Fibroblast of mammary gland (primary cell): ENCODE data around the gene PAX4.
"Not testable (repeated sequence)": the region's sequence is repeated elsewhere in the genome, so short reads cannot be mapped to it uniquely, and the experiment has no call there.

ENCODE experiments used
- DNase-seq: peaks from one replicate; pipeline ENCODE4 v3.0.0-alpha.2; 2010; ENCODE audit warnings: low read depth
- H3K4me3 ChIP-seq: 2 replicates; pipeline ENCODE4 v1.5.1; 2011; ENCODE audit warnings: low read depth, mild to moderate bottlenecking, low read length, moderate library complexity; ENCODE audit not compliant: control insufficient read depth
- TF ChIP-seq, protein P1 (sequence below): conservative IDR thresholded peaks from 2 replicates; pipeline ENCODE4 v1.5.1; 2011; ENCODE audit warnings: low read depth, low read length, inconsistent platforms; ENCODE audit not compliant: control insufficient read depth, insufficient read depth

PAX4 gene

GRCh38 chr7:127582361-127582760, 35.6 kb downstream of the PAX4 start:
- no peak overlapping the region for H3K4me3 ChIP-seq
- TF ChIP-seq, protein P1, sequence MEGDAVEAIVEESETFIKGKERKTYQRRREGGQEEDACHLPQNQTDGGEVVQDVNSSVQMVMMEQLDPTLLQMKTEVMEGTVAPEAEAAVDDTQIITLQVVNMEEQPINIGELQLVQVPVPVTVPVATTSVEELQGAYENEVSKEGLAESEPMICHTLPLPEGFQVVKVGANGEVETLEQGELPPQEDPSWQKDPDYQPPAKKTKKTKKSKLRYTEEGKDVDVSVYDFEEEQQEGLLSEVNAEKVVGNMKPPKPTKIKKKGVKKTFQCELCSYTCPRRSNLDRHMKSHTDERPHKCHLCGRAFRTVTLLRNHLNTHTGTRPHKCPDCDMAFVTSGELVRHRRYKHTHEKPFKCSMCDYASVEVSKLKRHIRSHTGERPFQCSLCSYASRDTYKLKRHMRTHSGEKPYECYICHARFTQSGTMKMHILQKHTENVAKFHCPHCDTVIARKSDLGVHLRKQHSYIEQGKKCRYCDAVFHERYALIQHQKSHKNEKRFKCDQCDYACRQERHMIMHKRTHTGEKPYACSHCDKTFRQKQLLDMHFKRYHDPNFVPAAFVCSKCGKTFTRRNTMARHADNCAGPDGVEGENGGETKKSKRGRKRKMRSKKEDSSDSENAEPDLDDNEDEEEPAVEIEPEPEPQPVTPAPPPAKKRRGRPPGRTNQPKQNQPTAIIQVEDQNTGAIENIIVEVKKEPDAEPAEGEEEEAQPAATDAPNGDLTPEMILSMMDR, result no peak
- peak; percentile 63 for DNase-seq

DNA sequence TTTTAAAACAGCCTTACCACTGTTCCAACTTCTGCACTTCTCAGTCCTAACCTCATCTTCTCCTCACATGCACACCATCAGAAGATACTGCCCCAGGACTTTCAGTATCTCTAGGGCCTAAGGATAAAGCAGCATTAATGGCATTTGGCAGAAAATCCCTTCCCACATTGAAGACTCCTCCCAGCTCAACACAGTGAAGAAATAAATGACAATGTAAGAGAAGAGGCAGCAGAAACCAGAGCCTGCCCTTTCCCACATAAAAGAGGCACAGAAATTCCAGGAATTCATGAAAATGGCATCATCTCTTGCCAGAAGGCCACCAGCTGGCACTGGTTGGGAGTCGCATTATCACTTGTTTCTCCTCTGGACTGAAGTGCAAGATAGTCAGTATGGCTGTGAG, 36.2 kb downstream of the PAX4 start:
- no peak overlapping the region for H3K4me3 ChIP-seq
- DNase-seq, result no peak
- TF ChIP-seq, protein P1, result no peak

DNA sequence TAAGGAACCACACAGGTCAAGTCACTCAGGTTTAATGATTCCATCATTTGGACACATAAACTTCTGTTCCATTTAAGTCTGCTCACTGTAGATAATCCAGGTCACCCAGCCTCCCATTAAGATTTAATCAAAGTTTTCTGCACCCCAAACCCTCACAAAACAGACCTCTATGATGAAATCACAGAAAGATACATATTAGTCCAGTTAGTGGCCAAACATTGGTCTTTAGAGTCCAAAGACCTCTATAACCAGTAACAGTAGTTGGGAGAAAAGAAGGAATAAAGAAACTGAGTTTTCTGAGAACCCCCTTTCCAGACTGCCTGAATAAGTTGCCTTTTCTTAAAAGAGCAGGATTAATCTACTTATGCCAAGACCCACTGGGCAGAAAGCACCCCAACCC, 37.3 kb downstream of the PAX4 start:
- H3K4me3 ChIP-seq, result no peak overlapping the region
- TF ChIP-seq, protein P1, result no peak
- DNase-seq, result no peak

DNA sequence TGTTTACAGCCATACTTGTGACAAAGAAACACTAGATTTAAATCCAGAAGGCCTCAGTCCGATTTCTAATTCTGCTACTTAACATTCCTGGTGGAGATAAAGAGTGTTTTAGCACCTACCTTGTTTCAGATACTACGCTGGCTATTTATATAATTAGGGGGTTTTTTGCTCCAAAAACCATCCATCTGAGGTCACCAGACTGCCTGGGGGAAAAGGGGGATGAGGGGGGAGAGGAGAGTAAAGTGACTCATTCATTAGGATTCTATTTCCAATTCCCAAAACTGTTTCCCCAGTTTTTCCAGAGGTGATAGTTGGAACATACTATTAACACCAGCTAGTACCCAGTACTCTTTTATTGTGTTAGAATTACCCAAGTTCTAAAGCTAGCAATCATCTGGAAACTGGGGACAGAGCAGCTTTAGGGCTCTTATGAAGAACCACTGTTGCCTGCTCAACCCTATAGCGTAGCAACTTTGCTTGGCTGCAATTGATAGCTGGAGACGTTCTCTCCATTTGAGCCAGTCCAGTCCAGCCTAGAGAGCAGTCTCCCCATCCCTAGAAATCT, 39.1 kb downstream of the PAX4 start:
- TF ChIP-seq, protein P1, result no peak
- peak; percentile 25 for DNase-seq

GRCh38 chr7:127578036-127578684, 39.8 kb downstream of the PAX4 start:
- DNase-seq, result peak; percentile 81
- TF ChIP-seq, protein P1, result peak; percentile 44

More for the DNA sequence above, 39.1 kb downstream of the PAX4 start:
- H3K4me3 ChIP-seq, result no peak overlapping the region

DNA sequence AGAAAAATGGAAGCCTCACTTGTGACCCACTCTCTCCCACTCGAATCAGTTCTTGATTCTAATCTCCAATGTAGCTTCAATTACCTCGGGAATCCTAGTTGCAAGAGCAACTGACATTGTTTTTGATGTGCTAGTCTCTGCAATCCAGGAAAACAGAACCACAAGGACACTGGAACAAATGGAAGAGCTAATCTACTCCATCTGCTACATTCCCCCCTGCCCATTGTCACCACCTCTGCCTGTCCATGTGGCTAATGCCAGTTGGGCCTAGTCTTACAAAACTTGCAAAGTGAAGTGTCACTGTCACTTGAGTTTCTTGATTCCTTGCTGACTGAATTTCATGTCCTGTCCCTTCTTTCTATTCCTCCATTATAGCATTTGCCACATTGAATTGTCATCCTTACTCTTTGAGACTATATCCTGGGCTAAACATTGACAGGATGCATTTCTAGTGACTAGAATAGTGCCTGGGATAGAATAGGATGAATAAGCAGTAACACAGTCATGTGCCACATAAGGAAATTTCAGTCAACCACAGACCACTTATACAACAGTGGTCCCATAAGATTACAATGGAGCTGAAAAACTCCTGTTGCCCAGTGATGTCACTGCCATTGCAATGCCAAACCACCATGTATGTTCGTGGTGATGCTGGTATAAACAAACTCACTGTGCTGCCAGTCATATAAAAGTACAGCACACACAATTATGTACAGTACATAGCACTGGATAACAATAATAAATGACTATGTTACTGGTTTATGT, 46.0 kb downstream of the PAX4 start:
- DNase-seq, result no peak
- TF ChIP-seq, protein P1, result no peak
- no peak overlapping the region for H3K4me3 ChIP-seq

More at GRCh38 chr7:127578036-127578684, 39.8 kb downstream of the PAX4 start:
- no peak overlapping the region for H3K4me3 ChIP-seq

GRCh38 chr7:127568034-127568433, 49.9 kb downstream of the PAX4 start:
- DNase-seq, H3K4me3 ChIP-seq: not testable (repeated sequence)
